WI38 (cell line): ENCODE data around the gene ANKRD35.

Source experiments
- H3K4me3 ChIP-seq: 2 replicates; pipeline ENCODE4 v1.5.1; 2011; ENCODE audit warnings: low read depth, mild to moderate bottlenecking, control low read depth, low read length
- TF ChIP-seq, protein P1 (sequence below): IDR thresholded peaks from 2 replicates; pipeline ENCODE4 v1.5.1; 2012; ENCODE audit warnings: low read depth, mild to moderate bottlenecking, control low read depth, low read length

Gene ANKRD35

DNA sequence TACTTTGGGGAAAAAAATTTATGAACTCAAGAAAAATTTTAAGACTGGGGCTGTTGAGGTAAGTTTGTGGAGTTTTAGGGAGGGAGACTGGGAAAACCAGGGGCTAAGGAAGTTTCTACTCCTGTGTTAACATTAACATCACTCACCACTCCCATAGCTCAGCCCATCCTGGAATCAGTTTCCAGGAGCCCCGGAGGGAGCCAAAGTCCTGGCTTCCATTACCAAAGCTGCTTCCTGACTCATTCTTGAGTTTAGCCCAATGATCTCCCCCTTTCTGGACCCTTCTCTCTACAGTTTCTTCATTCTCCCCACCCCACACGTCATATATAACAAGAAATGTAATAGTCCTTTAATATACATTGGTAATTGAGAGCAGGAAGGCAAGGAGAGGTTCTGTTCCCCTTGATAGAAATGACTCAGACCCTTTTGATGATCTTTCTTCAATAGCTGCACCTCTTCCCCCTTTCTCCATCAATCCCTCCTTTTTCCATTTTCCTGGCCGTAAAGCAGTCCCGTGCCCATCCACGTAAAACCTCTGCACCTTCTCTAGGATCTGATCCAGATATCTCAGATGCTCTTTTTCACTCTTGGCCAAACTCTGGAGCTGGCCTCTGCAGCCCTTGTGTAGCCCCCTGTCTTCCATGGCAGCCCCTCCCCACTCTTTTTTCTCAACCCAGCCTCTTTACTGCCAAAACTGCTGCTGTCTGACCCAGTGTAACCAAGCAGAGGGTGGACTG is 22.2 kb downstream of the ANKRD35 start:
- TF ChIP-seq, protein P1, sequence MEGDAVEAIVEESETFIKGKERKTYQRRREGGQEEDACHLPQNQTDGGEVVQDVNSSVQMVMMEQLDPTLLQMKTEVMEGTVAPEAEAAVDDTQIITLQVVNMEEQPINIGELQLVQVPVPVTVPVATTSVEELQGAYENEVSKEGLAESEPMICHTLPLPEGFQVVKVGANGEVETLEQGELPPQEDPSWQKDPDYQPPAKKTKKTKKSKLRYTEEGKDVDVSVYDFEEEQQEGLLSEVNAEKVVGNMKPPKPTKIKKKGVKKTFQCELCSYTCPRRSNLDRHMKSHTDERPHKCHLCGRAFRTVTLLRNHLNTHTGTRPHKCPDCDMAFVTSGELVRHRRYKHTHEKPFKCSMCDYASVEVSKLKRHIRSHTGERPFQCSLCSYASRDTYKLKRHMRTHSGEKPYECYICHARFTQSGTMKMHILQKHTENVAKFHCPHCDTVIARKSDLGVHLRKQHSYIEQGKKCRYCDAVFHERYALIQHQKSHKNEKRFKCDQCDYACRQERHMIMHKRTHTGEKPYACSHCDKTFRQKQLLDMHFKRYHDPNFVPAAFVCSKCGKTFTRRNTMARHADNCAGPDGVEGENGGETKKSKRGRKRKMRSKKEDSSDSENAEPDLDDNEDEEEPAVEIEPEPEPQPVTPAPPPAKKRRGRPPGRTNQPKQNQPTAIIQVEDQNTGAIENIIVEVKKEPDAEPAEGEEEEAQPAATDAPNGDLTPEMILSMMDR: no peak
- no peak overlapping the region for H3K4me3 ChIP-seq

DNA sequence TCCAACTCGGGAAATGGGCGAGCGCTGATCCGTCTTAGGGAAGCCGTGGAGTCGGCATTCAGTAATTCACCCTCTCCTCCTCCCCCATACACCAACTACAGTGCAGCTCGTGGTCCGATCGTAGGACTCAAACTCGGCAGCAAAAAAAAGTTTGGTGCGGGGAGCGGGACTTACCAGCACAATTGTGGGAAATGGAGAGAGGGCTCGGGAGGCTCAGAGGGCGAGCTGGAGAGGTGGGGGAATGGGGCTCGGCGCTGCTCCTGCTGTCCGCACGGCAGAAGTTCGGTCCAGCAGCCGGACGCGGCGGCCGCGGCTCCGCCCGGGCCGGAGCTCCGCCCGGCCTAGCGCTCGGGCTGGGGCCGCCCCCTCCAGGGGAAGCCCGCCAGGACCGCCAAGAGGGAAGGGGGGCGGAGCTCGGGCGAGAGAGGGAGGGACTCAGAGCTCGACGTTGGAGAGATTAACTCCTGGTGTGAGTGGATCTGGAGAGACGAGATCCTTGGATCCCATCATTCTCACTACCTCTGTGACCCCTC is 26.1 kb downstream of the ANKRD35 start:
- TF ChIP-seq, protein P1: no peak

DNA sequence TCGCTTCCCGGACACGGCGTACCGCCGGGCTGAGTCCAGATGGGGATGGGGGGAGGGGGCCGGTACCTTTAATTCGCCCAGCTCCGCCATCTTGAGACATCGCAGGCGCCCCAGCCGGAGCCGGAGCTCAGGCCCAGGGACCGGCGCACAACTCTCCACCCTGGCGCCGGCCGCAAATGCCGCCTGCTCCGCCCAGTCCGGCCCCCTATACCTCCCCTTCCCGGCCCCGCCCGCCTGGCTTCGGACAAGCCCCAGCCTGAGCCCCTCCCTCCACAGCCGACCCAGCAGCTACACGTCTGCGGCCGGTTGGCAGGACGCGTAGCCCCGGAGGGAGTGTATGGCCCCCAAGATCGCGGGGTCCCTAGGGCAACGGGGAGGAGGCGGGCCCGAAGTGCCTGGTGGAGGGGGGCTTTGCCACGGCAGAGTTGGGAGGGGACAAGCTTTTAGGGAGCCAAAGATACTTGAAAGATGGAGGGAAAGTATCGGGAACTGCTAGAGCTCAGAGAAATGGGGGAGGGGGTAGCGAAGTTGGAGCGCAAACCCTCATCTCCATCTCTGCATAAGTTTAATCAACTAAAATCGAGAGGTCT is 26.7 kb downstream of the ANKRD35 start, which contains the start of gene PIAS3:
Gene PIAS3 (minus strand): TSS at position 181 of the 590 bp plus-strand sequence. CDS start 91 bp downstream, at position 90.
- H3K4me3 ChIP-seq: peak within 1 kb of the TSS; percentile 95
- TF ChIP-seq, protein P1: no peak

More for the DNA sequence above, 26.1 kb downstream of the ANKRD35 start:
- H3K4me3 ChIP-seq: peak overlapping the region; percentile 95

DNA sequence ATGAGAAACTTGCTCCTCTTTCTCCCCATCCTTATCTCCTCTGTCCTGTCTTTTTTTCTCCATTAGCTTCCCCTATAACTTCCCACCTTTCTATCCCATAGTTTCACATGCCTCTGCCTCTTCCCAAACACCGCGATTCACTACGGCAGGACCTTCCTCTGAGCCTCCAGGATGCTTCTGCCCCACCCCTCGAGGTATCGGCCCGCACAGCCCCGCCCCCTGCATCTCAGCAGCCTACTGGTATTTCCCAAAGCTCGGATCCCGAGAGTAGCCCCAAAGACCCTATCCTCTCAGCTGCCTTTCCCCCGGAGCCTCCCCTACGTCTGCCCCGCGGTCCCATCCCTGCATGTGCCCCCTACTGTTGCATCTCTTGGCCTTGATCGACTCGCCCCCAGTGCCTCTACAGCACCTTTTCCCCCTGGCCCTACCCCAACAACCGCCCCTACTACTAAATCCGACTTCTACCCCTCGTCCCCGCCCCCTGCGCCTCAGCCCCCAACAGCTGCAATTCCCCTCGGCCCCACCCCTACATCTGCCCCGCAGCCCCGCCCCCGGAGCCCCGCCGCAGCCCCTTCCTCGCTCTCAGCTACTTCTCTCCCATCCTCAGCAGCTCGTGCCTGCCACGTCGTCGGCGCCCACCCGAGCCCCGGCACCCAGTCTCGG is 27.3 kb downstream of the ANKRD35 start:
- peak overlapping the region; percentile 95 for H3K4me3 ChIP-seq
- TF ChIP-seq, protein P1: no peak

DNA sequence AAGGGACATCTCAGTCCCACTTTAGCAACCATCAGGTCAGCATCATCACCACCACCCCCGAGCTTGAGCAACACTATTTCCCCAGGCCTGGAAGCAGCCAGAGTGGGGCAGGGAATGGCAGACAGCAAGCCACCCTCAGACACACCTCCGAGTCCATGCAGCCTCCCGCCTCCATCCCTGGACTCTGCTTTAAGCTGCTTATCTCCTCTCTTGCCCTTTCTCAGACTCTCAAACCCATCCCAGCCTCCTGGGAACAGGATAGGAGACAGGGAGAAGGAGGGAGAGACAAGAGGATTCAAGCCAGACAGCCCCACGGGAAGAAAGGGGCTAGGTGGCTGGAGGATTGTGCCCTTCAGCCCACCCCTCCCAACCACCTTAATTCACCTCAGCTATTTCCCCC is 28.5 kb downstream of the ANKRD35 start:
- TF ChIP-seq, protein P1: no peak
- no peak overlapping the region; the same call in 1 of the 2 replicates for H3K4me3 ChIP-seq

DNA sequence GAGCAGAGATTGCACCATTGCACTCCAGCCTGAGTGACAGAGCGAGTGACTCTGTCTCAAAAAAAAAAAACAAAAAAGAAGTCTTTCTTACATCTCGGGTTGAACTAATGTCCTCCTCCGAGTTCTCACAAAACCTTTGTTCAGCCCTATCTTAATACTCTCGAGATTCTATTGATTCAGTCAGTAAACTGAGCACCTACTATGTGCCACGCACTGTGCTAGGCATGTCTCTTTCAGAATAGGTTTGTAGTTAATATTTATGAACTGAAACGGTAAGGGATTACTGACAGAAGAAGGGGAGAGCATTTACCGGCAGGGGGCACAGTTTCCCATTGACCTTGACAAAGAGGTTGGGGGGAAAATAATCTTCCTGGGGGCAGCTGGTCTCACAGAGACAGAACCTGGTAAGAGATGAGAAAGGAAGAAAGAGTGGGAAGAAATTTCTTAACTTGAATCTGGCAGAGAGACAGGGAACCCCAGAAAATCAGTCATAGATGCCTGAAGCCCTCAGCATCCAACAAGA is 30.2 kb downstream of the ANKRD35 start:
- TF ChIP-seq, protein P1: no peak
- H3K4me3 ChIP-seq: no peak overlapping the region
